Pulmonary artery endothelial cell (primary cell): Measurements from ENCODE around the gene UCK1. TPM values are rescaled to one million over a fixed set of nuclear protein-coding genes. Genes with fewer than 3 reads are reported as not detected.

ENCODE experiments used
- DNase-seq: peaks from one replicate; pipeline ENCODE4 v3.0.0-alpha.2; 2011; ENCODE audit warnings: low read depth, low spot score
- total RNA-seq: library from RNA; depleted of rRNA; stranded (reverse); fragments of >200 nt; gene quantifications from 2 replicates; pipeline ENCODE4 v1.2.3, GENCODE V29; 2014

UCK1 gene
- total RNA-seq = 21.9 and 28.3 TPM in 2 replicates

- peak; percentile 43 for DNase-seq
Measured at GRCh38 chr9:131530920-131531832, at the start of gene UCK1. UCK1 (minus strand) TSS chr9:131531263; CDS start chr9:131531174, 89 bp downstream.

GRCh38 chr9:131580358-131580757, 49.3 kb upstream of the UCK1 start:
- no peak for DNase-seq

- DNase-seq = no peak
Measured at GRCh38 chr9:131579789-131580211, 48.7 kb upstream of the UCK1 start.

GRCh38 chr9:131578731-131579504, 47.9 kb upstream of the UCK1 start:
- no peak for DNase-seq

GRCh38 chr9:131578021-131578420, 47.0 kb upstream of the UCK1 start:
- no peak for DNase-seq

DNA sequence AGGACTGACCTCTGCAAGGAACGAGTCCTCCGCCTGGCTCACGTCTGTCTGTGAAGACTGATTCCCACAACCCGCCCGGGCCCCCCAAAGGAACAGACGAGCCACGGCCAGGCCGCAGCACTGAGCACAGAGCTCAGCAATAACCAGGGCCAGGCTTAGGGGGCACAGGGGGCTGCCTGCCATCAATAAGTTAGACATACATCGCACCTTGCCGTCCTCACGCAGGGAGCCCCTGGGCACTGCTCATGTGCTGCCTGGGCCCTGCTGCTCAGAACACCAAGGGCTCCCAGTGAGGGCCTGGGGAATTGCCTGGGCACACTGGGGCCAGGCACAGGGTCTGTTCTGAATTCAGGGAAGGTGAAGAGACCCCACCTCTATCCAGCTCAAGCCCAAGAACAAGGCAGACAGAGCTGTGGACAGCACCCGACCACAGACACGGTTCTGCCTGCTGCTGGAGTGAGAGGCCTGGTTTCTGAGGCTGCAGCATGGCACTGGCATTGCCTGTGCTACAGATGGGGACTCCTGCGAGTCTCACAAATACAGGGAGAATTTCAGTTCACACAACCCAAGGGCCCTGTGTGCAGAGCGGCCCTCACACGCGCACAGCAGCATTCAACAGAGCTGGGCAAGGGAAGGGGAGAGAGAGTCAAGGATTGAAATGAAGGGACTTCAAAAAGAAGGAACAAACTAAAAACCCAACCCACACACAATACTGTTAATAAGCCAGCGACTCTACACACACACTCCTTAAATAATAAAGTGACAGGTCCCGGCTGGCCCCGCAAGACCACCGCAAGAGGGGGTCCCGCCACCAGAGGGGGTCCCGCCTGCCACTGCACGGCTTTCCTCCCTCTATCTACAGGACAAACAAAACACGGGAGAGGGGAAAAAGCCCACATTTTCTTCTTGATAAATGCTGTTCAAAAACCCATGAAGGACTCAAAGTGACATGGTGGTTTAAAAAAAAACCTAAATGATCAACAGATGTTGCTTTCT, 46.2 kb upstream of the UCK1 start:
- DNase-seq = no peak

DNA sequence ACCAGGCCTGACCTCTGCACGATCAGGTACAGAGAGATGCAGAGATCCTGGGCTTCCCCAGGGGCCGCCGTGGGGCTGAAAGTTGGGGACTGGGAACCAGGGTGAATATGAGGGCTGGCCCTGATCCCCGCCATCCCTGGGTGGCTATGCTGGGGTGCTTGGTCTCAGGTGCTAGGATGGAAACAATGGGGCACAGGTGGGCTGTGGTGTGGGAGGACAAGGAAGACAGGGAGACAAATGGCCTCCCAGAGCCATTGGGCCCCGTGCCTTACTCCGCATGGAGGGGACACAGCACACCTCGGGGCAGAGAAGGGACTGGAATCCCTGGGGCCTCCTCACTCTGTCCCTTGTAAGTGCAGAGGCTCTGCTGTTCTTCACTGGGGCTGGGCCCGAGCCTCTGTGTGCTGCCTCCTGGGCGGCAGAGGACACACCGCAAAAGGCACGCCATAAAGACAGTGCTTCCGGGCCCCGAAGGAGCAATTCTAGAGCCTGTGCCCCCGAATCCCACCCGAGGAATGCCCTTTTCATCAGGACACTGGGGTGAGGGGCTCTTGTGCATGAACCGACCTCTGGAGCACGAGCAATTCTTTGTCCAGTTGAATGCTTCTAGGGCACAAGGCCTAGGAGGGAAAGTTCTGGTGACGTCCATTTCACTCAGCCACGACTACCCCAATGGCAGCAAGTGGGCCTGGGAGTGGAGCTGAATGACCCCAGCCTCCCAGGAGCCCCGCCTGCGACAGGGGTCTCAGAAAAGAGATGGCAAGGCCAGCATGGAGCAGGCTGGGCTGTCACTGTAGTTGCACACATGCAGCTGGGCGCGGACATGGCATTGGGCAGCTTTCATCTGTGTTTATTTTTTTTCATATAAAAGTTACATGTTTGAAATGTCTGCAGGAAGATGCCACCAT, 45.1 kb upstream of the UCK1 start:
- DNase-seq = no peak

DNA sequence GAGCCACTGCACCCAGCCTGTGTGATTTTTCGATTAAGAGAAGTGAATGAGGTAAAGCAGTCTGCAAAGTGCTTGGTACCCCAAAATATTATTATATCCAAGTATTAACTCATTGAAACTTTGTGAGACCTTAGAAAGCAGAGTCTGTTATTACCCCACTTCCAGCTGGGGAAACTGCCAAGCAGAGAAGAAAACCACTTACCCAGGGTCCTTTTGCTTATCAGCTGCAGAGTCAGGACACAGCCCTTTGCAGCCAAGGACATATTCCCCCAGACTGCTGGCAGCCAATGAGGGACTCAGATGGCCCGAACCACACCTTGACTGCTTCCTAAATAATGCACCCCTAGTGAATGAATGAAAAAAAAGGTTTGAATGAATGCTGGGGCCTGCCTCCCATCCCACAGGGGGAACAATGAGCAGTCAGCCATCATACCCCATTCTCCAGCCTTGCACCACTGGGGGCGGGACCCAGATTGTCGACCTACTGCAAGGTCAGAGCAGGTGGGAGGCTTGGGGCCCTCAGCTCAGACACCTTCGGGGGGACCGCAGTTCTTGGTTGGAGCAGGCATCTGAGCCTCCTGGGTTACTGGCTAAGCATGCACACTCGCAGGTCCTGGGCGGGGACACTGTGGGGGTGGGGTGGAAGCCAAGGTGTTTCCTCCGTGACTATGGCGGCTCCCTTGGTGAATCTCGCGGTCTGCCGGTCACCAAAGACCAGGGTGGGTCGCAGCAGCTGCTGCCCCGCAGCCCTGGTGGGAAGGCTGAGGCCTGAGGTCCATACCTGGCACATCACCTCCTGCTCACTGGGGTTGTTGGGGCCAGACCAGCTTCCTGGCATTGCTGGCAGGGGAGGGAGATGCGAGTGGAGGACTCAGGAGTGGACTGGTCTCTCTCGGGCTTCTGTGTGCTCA, 43.9 kb upstream of the UCK1 start:
- no peak for DNase-seq

- DNase-seq = no peak
Measured at GRCh38 chr9:131567910-131568309, 36.8 kb upstream of the UCK1 start.

GRCh38 chr9:131566158-131566557, 35.1 kb upstream of the UCK1 start:
- no peak for DNase-seq

- DNase-seq = no peak
Measured at GRCh38 chr9:131565369-131565768, 34.3 kb upstream of the UCK1 start.

DNA sequence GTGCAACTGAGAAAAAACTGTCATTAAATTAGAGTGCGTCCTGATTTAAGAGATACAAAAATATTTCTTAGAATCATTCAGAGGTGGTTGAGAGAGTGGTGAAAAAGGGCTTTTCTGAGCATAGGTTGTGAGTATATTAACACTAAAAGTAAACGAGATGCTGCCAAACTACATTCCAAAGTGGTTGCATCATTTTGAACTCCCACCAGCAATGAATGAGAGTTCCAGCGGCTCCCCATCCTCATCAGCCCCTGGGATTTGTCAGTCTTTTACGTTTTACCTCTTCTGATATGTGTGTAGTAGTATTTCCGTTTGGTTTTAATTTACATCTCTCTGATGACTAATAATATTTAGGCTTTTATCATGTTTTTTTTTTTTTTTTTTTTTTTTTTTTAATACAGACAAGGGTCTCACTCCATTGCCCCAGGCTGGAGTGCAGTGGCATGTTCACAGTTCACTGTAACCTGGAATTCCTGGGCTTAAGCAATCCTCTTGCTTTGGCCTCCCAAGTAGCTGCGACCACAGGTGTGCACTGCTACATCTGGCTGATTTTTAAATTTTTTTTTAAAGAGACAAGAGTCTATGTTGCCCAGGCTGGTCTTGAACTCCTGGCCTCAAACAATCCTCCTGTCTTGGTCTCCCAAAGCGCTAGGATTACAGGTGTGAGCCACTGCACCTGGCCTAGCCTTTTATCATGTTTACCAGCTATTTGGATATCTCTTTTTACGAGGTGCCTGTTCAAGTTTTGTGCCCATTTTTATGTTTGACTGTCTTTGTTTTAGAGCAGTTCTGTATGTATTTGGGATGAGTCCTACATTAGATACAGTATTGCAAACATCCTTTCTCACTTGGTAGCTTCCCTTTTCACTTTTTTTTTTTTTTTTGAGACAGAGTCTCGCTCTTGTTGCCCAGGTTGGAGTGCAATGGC, 31.2 kb upstream of the UCK1 start:
- DNase-seq = no peak

GRCh38 chr9:131559421-131560000, 28.4 kb upstream of the UCK1 start:
- no peak for DNase-seq

DNA sequence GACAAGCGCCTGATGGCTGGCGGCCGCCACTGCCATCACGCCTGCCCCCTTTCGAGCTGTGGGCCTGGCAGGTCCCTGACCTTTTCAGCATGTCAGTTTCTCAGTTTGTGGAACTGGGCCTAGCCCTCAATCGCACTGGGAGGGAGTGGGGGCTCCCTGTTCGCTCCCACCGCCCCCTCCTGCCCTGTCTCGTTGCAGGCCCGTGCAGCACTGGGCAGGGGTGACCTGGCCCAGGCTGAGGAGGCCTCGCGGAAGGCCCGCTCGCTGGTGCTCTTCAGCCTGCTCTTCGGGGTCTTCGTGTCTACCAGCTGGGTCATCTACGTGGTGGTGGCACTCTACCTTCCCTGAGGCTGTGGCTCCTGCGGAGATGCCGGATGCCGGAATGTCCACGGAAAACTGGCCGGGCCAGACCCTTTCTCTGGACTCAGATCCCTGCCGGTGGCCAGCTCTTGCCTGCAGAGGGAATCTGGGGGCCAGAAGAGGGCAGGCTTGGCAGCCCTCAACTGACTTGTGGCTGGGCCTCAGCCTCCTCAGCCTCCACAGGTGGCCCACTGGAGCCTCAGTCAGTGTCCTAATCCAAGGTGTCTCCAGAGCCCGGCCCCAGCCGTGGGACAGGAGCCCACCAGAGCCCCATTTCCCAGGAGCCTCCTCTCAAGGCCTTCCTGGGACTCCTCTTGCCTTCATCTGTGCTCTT, 26.9 kb upstream of the UCK1 start:
- no peak for DNase-seq

DNA sequence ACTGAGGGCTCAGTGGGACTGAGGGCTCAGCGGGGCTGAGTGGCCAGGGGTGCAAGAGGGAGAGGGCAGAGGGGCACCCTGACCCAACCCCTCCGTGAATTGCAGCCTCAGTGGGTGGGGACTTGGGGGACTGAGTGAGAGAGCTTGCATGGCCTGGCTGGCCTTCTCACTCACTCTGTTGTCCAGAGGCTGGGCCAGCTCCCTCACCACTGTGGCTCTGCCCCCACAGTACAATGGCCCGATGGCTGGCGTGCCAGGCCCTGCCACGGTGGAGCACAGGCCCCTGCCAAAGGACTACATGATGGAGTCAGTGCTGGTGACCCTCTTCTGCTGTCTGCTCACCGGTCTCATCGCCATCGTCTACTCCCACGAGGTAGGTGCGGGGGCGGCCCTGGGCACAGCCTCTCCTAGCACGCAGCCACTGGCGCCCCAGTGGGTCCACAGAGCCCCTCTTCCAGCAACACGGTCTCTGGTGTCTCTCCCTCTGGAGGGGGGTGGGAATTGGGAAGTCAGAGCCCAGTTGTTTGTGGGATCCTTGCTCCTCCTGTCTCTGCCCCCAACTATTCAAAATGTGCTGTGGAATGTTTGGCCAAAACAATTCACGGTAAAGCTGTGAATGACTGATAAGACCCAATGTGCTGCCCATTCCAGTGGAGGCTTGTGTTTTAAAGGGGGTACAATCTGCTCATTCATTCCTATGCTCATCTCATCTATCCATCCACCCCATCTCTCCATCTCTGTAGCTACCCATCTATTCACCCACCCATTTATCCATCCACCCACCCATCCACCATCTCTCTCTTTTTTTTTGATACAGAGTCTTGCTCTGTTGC, 25.0 kb upstream of the UCK1 start:
- DNase-seq = no peak

- no peak for DNase-seq
Measured at GRCh38 chr9:131554843-131555351, 23.8 kb upstream of the UCK1 start.
